Caco-2 (cell line): Measurements from ENCODE around the gene PTPRN2. TPM values are rescaled to one million over a fixed set of nuclear protein-coding genes. Genes with fewer than 3 reads are reported as not detected.
A peak's percentile ranks its signal among the peaks of the same experiment; 100 is the strongest.

Experiments
- BruUV-seq: library from RNA; stranded (reverse); fragments of 400-500 nt; replicated peaks from 2 replicates; lab custom pipeline; 2021; lab: Mats Ljungman, UMichigan
- CTCF ChIA-PET: fragments of 300-600 bp; sonication (Branson Sonifier 250); formaldehyde crosslinking; loops from one replicate; lab custom pipeline; 2022; ENCODE audit warnings: antibody characterized with exemption; lab: Charles Lee
- POLR2A ChIA-PET: fragments of 300-600 bp; sonication (Branson Sonifier 250); formaldehyde crosslinking; loops from one replicate; lab custom pipeline; 2022; ENCODE audit warnings: antibody characterized with exemption; lab: Charles Lee
- DNase-seq, 2 experiments: peaks; one replicate each; pipeline versions ENCODE4 v3.0.0 to v3.0.0-alpha.2; 2020 to 2022
- H3K27me3 ChIP-seq: replicated peaks from 2 replicates; pipeline ENCODE4 v1.6.0; 2011; ENCODE audit warnings: low read length; ENCODE audit not compliant: control insufficient read depth, insufficient read depth
- H3K36me3 ChIP-seq: 2 replicates; pipeline ENCODE4 v1.5.1; 2011; ENCODE audit warnings: low read length; ENCODE audit not compliant: control insufficient read depth, insufficient read depth
- H3K4me1 ChIP-seq: fragments of 250-450 bp; sonication (Bioruptor Pico); 2 replicates; pipeline ENCODE4 v1.5.1; 2020; ENCODE audit warnings: mild to moderate bottlenecking
- H3K4me3 ChIP-seq: 2 replicates; pipeline ENCODE4 v1.5.1; 2011; ENCODE audit warnings: low read depth, mild to moderate bottlenecking, control low read depth, low read length
- H3K9me3 ChIP-seq: fragments of 250-450 bp; sonication (Bioruptor Pico); 2 replicates; pipeline ENCODE4 v1.5.1; 2020; ENCODE audit warnings: mild to moderate bottlenecking, moderate library complexity
- H3K27ac Mint-ChIP-seq: one replicate; pipeline ENCODE4 v1.8.0; 2022; ENCODE audit warnings: mixed read lengths; ENCODE audit not compliant: unreplicated experiment
- H3K27me3 Mint-ChIP-seq: one replicate; pipeline ENCODE4 v1.8.0; 2022; ENCODE audit warnings: mixed read lengths; ENCODE audit not compliant: insufficient read depth, unreplicated experiment
- H3K36me3 Mint-ChIP-seq: one replicate; pipeline ENCODE4 v1.8.0; 2022; ENCODE audit warnings: mild to moderate bottlenecking, mixed read lengths; ENCODE audit not compliant: insufficient read depth, unreplicated experiment
- H3K4me1 Mint-ChIP-seq: one replicate; pipeline ENCODE4 v1.8.0; 2022; ENCODE audit warnings: low read depth, mixed read lengths; ENCODE audit not compliant: unreplicated experiment
- H3K4me3 Mint-ChIP-seq: one replicate; pipeline ENCODE4 v1.8.0; 2022; ENCODE audit warnings: mild to moderate bottlenecking, moderate library complexity, mixed read lengths; ENCODE audit not compliant: unreplicated experiment
- H3K9me3 Mint-ChIP-seq: one replicate; pipeline ENCODE4 v1.8.0; 2022; ENCODE audit warnings: mixed read lengths; ENCODE audit not compliant: unreplicated experiment
- intact Hi-C: fragments of 100-400 bp; cut with micrococcal nuclease; formaldehyde crosslinking; loops from one replicate; pipeline ENCODE4 v1.10.0; 2022; ENCODE audit not compliant: unreplicated experiment
- total RNA-seq: library from RNA; stranded (reverse); gene quantifications from 2 replicates; pipeline ENCODE4 v1.2.3, GENCODE V29; 2022
- TF ChIP-seq, protein P1 (sequence below), 2 experiments: fragments of 200-600 bp in 1 of 2; IDR thresholded peaks; 1 replicate in 1 of 2; 2 replicates in 1 of 2; pipeline versions ENCODE4 v1.5.1 to v1.8.0; 2011 to 2022; ENCODE audit warnings: antibody characterized with exemption in 1 of 2, control low read depth in 1 of 2, inconsistent platforms in 1 of 2, low read depth in 1 of 2, low read length in 1 of 2, mild to moderate bottlenecking in 1 of 2, moderate library complexity in 1 of 2; ENCODE audit not compliant: insufficient read depth in 1 of 2, severe bottlenecking in 1 of 2, unreplicated experiment in 1 of 2

PTPRN2 gene
- total RNA-seq, 1 experiment from 2014 or later, result 1.4 TPM

DNA sequence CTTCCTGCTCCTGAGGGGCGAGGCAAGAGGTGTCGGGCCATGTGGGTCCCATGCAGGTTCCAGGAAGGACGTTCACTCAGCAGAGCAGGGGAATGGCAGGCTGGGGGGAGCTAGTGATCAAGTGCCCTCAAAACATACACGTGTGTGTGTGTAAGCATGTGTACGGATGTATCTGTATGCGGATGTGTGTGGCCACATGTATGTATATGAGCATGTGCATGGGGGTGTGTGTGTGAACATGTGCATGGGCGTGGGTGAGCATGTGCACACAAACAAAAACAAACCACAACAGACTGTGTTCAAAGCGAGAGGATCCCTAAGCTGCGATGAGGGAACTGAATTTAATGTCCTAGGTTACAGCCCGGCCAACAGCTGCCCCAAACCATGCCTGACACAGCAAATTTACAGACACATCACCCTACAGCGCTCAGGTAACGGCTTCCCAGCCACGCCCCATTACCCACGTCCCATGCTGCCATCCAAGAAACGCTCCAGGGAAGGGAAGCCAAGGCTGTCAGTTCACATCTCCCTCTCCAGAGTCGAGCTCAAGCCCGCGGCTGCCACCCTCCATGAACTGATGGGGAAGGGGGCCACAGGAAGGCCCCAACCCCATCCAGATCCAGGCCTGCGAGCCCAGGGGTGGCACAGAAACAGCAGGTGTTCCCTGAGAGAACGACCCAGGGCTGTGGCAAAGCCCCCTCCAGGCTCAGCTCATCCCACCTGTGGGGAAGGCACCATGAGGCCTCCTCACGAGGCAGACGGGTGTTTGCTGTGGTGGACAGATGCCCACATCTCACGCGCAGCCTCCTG lies 56.6 kb downstream of the PTPRN2 start:
- Histone ChIP-seq H3K27me3 (no peaks in the 10 kb centered on the region), H3K36me3 (no peaks in the 10 kb centered on the region; the same call in 1 of the 2 replicates), H3K4me3 (no peak overlapping the region), H3K4me1 (peaks cover 14% of the 10 kb centered on the region), H3K9me3 (no peaks in the 10 kb centered on the region)
- intact Hi-C loops, result no loop called here
- no TSS peak for BruUV-seq
- H3K4me1 Mint-ChIP-seq, result peaks cover 13% of the 10 kb centered on the region
- H3K9me3 Mint-ChIP-seq, result no peaks in the 10 kb centered on the region
- peaks cover 7% of the 10 kb centered on the region for H3K36me3 Mint-ChIP-seq
- ChIA-PET POLR2A (no interaction called here), CTCF (no interaction called here)
- no peaks in the 10 kb centered on the region for H3K27me3 Mint-ChIP-seq
- DNase-seq, result no peak
- no peak overlapping the region for H3K4me3 Mint-ChIP-seq
- no peak overlapping the region for H3K27ac Mint-ChIP-seq
- TF ChIP-seq, protein P1, sequence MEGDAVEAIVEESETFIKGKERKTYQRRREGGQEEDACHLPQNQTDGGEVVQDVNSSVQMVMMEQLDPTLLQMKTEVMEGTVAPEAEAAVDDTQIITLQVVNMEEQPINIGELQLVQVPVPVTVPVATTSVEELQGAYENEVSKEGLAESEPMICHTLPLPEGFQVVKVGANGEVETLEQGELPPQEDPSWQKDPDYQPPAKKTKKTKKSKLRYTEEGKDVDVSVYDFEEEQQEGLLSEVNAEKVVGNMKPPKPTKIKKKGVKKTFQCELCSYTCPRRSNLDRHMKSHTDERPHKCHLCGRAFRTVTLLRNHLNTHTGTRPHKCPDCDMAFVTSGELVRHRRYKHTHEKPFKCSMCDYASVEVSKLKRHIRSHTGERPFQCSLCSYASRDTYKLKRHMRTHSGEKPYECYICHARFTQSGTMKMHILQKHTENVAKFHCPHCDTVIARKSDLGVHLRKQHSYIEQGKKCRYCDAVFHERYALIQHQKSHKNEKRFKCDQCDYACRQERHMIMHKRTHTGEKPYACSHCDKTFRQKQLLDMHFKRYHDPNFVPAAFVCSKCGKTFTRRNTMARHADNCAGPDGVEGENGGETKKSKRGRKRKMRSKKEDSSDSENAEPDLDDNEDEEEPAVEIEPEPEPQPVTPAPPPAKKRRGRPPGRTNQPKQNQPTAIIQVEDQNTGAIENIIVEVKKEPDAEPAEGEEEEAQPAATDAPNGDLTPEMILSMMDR (IDR thresholded peaks at IDR 0.05; ENCODE audit: insufficient read depth in 1 of 2, low read depth in 1 of 2, low read length in 1 of 2, severe bottlenecking in 1 of 2, unreplicated experiment in 1 of 2), result no peak

DNA sequence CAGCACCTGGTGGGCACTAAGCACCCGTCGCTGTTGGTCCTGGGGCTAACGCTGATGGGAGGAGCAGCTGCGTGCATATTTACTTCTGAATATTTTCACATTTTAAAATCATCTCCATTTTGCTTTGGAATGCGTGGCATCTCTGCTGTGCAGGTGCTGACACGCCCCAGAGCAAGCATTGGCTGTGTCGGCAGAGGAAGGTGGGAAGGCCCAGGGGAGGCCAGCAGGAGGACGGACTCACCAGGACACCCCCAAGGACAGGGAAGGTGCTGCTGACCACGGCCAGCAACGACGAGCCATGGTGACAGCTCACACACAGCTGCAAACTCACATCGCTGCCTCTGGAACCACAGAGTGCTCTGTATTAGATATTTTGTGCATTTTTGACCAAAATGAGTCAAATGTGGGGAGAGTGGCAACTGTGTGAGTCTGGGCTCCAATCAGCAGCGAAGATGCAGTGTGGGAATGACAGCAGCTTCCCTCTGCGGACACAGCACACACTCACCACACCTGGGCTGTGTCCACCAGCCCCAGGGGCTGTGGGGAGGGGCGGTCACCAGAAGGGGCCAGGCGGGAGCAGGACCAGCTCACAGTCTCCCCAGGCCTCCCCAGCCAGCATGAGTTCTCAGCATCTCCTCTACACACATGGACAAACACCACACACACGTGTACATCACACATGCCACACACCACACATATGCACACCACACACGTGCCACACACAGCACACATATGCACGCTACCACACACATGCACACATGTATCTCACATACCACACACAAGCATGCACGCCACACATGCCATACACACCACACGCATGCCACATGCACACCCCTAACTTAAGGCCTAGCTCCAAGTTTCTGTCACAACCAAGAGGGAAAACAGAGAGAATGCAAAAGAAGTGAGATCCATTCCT lies 58.2 kb downstream of the PTPRN2 start:
- Histone ChIP-seq H3K27me3 (no peaks in the 10 kb centered on the region), H3K9me3 (peaks cover 5% of the 10 kb centered on the region; the same call in 1 of the 2 replicates), H3K36me3 (no peaks in the 10 kb centered on the region; the same call in 1 of the 2 replicates), H3K4me3 (no peak overlapping the region), H3K4me1 (peaks cover 14% of the 10 kb centered on the region)
- Mint-ChIP-seq H3K4me3 (peak overlapping the region; percentile 53), H3K36me3 (peaks cover 7% of the 10 kb centered on the region), H3K27ac (peak overlapping the region; percentile 90), H3K9me3 (no peaks in the 10 kb centered on the region), H3K4me1 (peaks cover 13% of the 10 kb centered on the region), H3K27me3 (no peaks in the 10 kb centered on the region)
- TF ChIP-seq, protein P1 (IDR thresholded peaks at IDR 0.05; ENCODE audit: insufficient read depth in 1 of 2, low read depth in 1 of 2, low read length in 1 of 2, severe bottlenecking in 1 of 2, unreplicated experiment in 1 of 2), result no peak
- POLR2A ChIA-PET, result interaction anchor here (0.5 kb wide), 1 partner anchor 52 kb away, joined by 3 read pairs; no protein-coding TSS in a partner anchor
- CTCF ChIA-PET, result interaction anchor here (0.6 kb wide), 1 partner anchor 72 kb away, joined by 3 read pairs; no protein-coding TSS in a partner anchor
- peak; percentile 71 to 85 for DNase-seq
- BruUV-seq, result no TSS peak
- intact Hi-C loops, result loop anchor here (10.0 kb wide), 1 partner anchor 55 kb away; the partner anchor contains the start of gene PTPRN2
